HepG2 (cell line): ENCODE data around the gene EMC10. TPM values are rescaled to one million over a fixed set of nuclear protein-coding genes. Genes with fewer than 3 reads are reported as not detected.

Source experiments
- ATAC-seq: fragments of 200-7000 bp; cut with Tn5 transposase; 3 replicates; pipeline ENCODE4 v1.9.1; 2020; ENCODE audit warnings: mild to moderate bottlenecking, moderate library complexity
- BruUV-seq: library from RNA; stranded (reverse); fragments of 400-500 nt; replicated peaks from 2 replicates; lab custom pipeline; 2021; lab: Mats Ljungman, UMichigan
- CTCF ChIA-PET: fragments of 300-600 bp; formaldehyde crosslinking; extraction: SDS; loops from one replicate; lab custom pipeline; 2021; ENCODE audit warnings: low total read pairs, inconsistent platforms, low intra/inter-chr PET ratio; lab: Yijun Ruan, JAX
- POLR2A ChIA-PET: fragments of 350-600 bp; sonication (Branson Sonifier 250); formaldehyde crosslinking; loops from one replicate; lab custom pipeline; 2020; ENCODE audit warnings: antibody characterized with exemption, inconsistent platforms; lab: Yijun Ruan, JAX
- DNase-seq: peaks from one replicate; pipeline ENCODE4 v3.0.0-alpha.2; 2015; ENCODE audit warnings: low spot score
- FAIRE-seq: peaks from 3 replicates; lab custom pipeline; 2011; peaks lifted over from hg19 to GRCh38; lab: Jason Lieb, UNC
- H2AFZ ChIP-seq: one replicate; pipeline ENCODE4 v1.6.1; 2011; ENCODE audit warnings: low read length, inconsistent platforms
- H3K27ac ChIP-seq: fragments of 300-600 bp; 3 replicates; pipeline ENCODE4 v1.8.0; 2011; ENCODE audit warnings: mixed run types, mild to moderate bottlenecking, mixed read lengths, low read length, inconsistent platforms; ENCODE audit not compliant: insufficient read depth; ENCODE audit errors: extremely low read length
- H3K27me3 ChIP-seq, 2 experiments: fragments of 200-600 bp in 1 of 2; 2 replicates in 1 of 2; 3 replicates in 1 of 2; pipeline versions ENCODE4 v1.6.0 to v1.8.0; 2011; ENCODE audit warnings: low read length in 2 of 2, mild to moderate bottlenecking in 2 of 2, moderate library complexity in 2 of 2, inconsistent platforms in 1 of 2; ENCODE audit not compliant: insufficient read depth in 2 of 2, control insufficient read depth in 1 of 2
- H3K36me3 ChIP-seq, 2 experiments: fragments of 200-600 bp in 1 of 2; replicated peaks in 1 of 2; 2 replicates in 1 of 2; 3 replicates in 1 of 2; pipeline versions ENCODE4 v1.5.1 to v1.8.0; 2011; ENCODE audit warnings: low read length in 2 of 2, inconsistent platforms in 1 of 2; ENCODE audit not compliant: insufficient read depth in 2 of 2, control insufficient read depth in 1 of 2
- H3K4me1 ChIP-seq: 2 replicates; pipeline ENCODE4 v1.5.1; 2012; ENCODE audit warnings: low read length, inconsistent platforms; ENCODE audit not compliant: insufficient read depth
- H3K4me2 ChIP-seq: 2 replicates; pipeline ENCODE4 v1.6.0; 2011; ENCODE audit warnings: low read depth, low read length, inconsistent platforms
- H3K4me3 ChIP-seq, 3 experiments: fragments of 200-600 bp in 1 of 3; sonication (generic), shearing (Covaris generic) in 1 of 3; replicated peaks in 1 of 3; 2 replicates each; pipeline ENCODE4 v1.5.1; 2011 to 2016; ENCODE audit warnings: low read length in 3 of 3, inconsistent platforms in 2 of 3, low read depth in 2 of 3, mild to moderate bottlenecking in 2 of 3, control low read depth in 1 of 3, mixed read lengths in 1 of 3; ENCODE audit not compliant: insufficient read depth in 1 of 3
- H3K79me2 ChIP-seq: one replicate; pipeline ENCODE4 v1.6.1; 2011; ENCODE audit warnings: low read length, inconsistent platforms; ENCODE audit not compliant: insufficient read depth
- H3K9ac ChIP-seq: 2 replicates; pipeline ENCODE4 v1.6.0; 2011; ENCODE audit warnings: mild to moderate bottlenecking, low read depth, low read length, inconsistent platforms; ENCODE audit not compliant: insufficient read depth
- H3K9me3 ChIP-seq: 2 replicates; pipeline ENCODE4 v1.5.1; 2012; ENCODE audit warnings: mild to moderate bottlenecking, low read length
- H4K20me1 ChIP-seq: 2 replicates; pipeline ENCODE4 v1.6.0; 2011; ENCODE audit warnings: inconsistent platforms, mild to moderate bottlenecking, low read length, moderate library complexity; ENCODE audit not compliant: insufficient read depth
- KAT7 ChIP-seq: IDR thresholded peaks from 2 replicates; pipeline ENCODE4 v1.6.1; 2018; ENCODE audit warnings: borderline replicate concordance, missing compliant biosample characterization
- ZFX ChIP-seq: sonication (generic); formaldehyde crosslinking; IDR thresholded peaks from 2 replicates; pipeline ENCODE4 v1.4.0; 2020; ENCODE audit warnings: mild to moderate bottlenecking, low read depth, missing genetic modification reagents, moderate library complexity
- ZNF446 ChIP-seq: sonication (generic); formaldehyde crosslinking; IDR thresholded peaks from 2 replicates; pipeline ENCODE4 v1.5.0; 2020; ENCODE audit warnings: mild to moderate bottlenecking, missing genetic modification reagents
- ZNF569 ChIP-seq: sonication (generic); formaldehyde crosslinking; IDR thresholded peaks from 2 replicates; pipeline ENCODE4 v1.5.0; 2020; ENCODE audit warnings: mild to moderate bottlenecking, missing genetic modification reagents, moderate library complexity, borderline replicate concordance
- ZNF776 ChIP-seq: sonication (generic); formaldehyde crosslinking; IDR thresholded peaks from 2 replicates; pipeline ENCODE4 v1.4.0; 2020; ENCODE audit warnings: mild to moderate bottlenecking, missing genetic modification reagents
- ZSCAN31 ChIP-seq: sonication (generic); formaldehyde crosslinking; IDR thresholded peaks from 2 replicates; pipeline ENCODE4 v1.5.0; 2020; ENCODE audit warnings: low read depth, mild to moderate bottlenecking, missing genetic modification reagents
- WGBS: methylation state at CpG from one replicate; pipeline ENCODE4 v1.1.6; 2017; ENCODE audit warnings: low lambda C conversion rate; 5-methylcytosine and 5-hydroxymethylcytosine counted together
- in situ Hi-C: cut with HindIII; loops from 2 replicates; pipeline ENCODE4 v1.10.0; 2017; ENCODE audit warnings: low pct_unique_long_range_greater_than_20kb; ENCODE audit not compliant: extremely low pct_ligation_motif_present
- intact Hi-C: fragments of 100-400 bp; cut with micrococcal nuclease; formaldehyde crosslinking; loops from one replicate; pipeline ENCODE4 v1.10.0; 2022; ENCODE audit not compliant: unreplicated experiment
- polyA plus RNA-seq, 8 experiments: library from polyadenylated mRNA; depleted of rRNA in 3 of 8; stranded (reverse) in 7 of 8; unstranded in 1 of 8; fragments of >200 nt; fragmentation: Illumina TruSeq in 4 of 8; extraction: Trizol in 4 of 8; gene quantifications; 2 replicates each; pipeline versions ENCODE4 v1.2.1 to v1.2.3, GENCODE V29; 2011 to 2016; ENCODE audit warnings: low read depth in 4 of 8, missing spikeins in 1 of 8, mixed read lengths in 1 of 8; ENCODE audit not compliant: insufficient read depth in 1 of 8
- total RNA-seq, 5 experiments: library from RNA; depleted of rRNA; stranded (reverse); fragments of >200 nt; fragmentation: Illumina TruSeq; extraction: Trizol; gene quantifications; 2 replicates each; pipeline ENCODE4 v1.2.3, GENCODE V29; 2016; ENCODE audit warnings: low read depth in 1 of 5

The EMC10 gene
- total and polyA plus RNA-seq, 2 of the 13 experiments (the other 11 are each of a cell fraction or from before 2014, with no cell fraction given), result not detected

- TF ChIP-seq KAT7 (CRISPR knock-in tag), result no peak
- TF ChIP-seq ZSCAN31 (CRISPR knock-in tag), result no peak
- no peak for TF ChIP-seq ZNF446 (CRISPR knock-in tag)
- TF ChIP-seq ZFX (CRISPR knock-in tag), result no peak
- TF ChIP-seq ZNF569 (CRISPR knock-in tag), result no peak
- FAIRE-seq (no peak), ATAC-seq (no peak), DNase-seq (no peak)
- in situ Hi-C loops, result no loop called here
- Histone ChIP-seq H4K20me1 (no peaks in the 10 kb centered on the region), H3K36me3 (no peaks in the 10 kb centered on the region), H3K9me3 (no peaks in the 10 kb centered on the region), H3K4me3 (no peak overlapping the region), H3K4me2 (no peak overlapping the region), H2AFZ (no peak overlapping the region), H3K27ac (no peak overlapping the region), H3K4me1 (peaks cover 11% of the 10 kb centered on the region), H3K27me3 (no peaks in the 10 kb centered on the region; a peak in 2 of 5 replicates), H3K9ac (no peak overlapping the region), H3K79me2 (no peaks in the 10 kb centered on the region)
- POLR2A ChIA-PET, result no interaction called here
- no TSS peak for BruUV-seq
- intact Hi-C loops, result no loop called here
- 76% methylated on average over 6 of the region's 8 CpGs for WGBS
- CTCF ChIA-PET, result no interaction called here
Measured at GRCh38 chr19:50507376-50507775, 31.1 kb downstream of the EMC10 start.

- no peak overlapping the region for H3K27ac ChIP-seq
- no peaks in the 10 kb centered on the region for H4K20me1 ChIP-seq
- 52% methylated on average over 3 of the region's 3 CpGs for WGBS
- no peaks in the 10 kb centered on the region; a peak in 3 of 5 replicates for H3K27me3 ChIP-seq
- BruUV-seq, result no TSS peak
- no peak overlapping the region for H2AFZ ChIP-seq
- no peaks in the 10 kb centered on the region for H3K9me3 ChIP-seq
- no peak overlapping the region for H3K4me2 ChIP-seq
- DNase-seq, result no peak
- H3K79me2 ChIP-seq, result no peaks in the 10 kb centered on the region
- ChIA-PET POLR2A (no interaction called here), CTCF (no interaction called here)
- H3K4me1 ChIP-seq, result peaks cover 25% of the 10 kb centered on the region
- no peak for TF ChIP-seq ZNF776
- no peak for ATAC-seq
- intact Hi-C loops, result no loop called here
- FAIRE-seq, result no peak
- H3K4me3 ChIP-seq, result no peak overlapping the region
- in situ Hi-C loops, result no loop called here
- H3K36me3 ChIP-seq, result no peaks in the 10 kb centered on the region
- H3K9ac ChIP-seq, result no peak overlapping the region
Measured at GRCh38 chr19:50508843-50509190, 32.5 kb downstream of the EMC10 start.
